ENCODE results near the gene PIK3CB.

The PIK3CB gene

GRCh38 chr3:138834596-138835396, at the start of gene PIK3CB:
Gene PIK3CB (minus strand): TSS chr3:138834928. CDS start chr3:138759343, 75,585 bp downstream.
- Mint-ChIP-seq H3K4me3 (peak within 1 kb of the TSS; percentile 96), H3K27me3 (no peaks in the 10 kb centered on the region), H3K4me1 (ENCODE audit: low read depth) (peaks cover 22% of the 10 kb centered on the region), H3K27ac (peak within 1 kb of the TSS; percentile 98), H3K36me3 (peaks cover 4% of the 10 kb centered on the region), H3K9me3 (ENCODE audit: low read depth) (no peaks in the 10 kb centered on the region)

GRCh38 chr3:138881233-138881632, 46.5 kb upstream of the PIK3CB start:
- peaks cover under 1% of the 10 kb centered on the region for H3K36me3 Mint-ChIP-seq
- no peak overlapping the region for H3K4me3 Mint-ChIP-seq
- H3K27me3 Mint-ChIP-seq: no peaks in the 10 kb centered on the region
- no peak overlapping the region for H3K27ac Mint-ChIP-seq
- peaks cover 3% of the 10 kb centered on the region for H3K9me3 Mint-ChIP-seq (ENCODE audit: low read depth)
- H3K4me1 Mint-ChIP-seq (ENCODE audit: low read depth): no peaks in the 10 kb centered on the region

- Mint-ChIP-seq H3K36me3 (peaks cover 6% of the 10 kb centered on the region), H3K27me3 (no peaks in the 10 kb centered on the region), H3K9me3 (ENCODE audit: low read depth) (peaks cover 8% of the 10 kb centered on the region)
These were observed 45.0 kb upstream of the PIK3CB start for GRCh38 chr3:138879541-138880380.

GRCh38 chr3:138877226-138877625, 42.5 kb upstream of the PIK3CB start:
- Mint-ChIP-seq H3K4me1 (ENCODE audit: low read depth) (peaks cover 3% of the 10 kb centered on the region), H3K4me3 (no peak overlapping the region), H3K27ac (no peak overlapping the region), H3K27me3 (no peaks in the 10 kb centered on the region), H3K9me3 (ENCODE audit: low read depth) (peaks cover 8% of the 10 kb centered on the region), H3K36me3 (peaks cover 6% of the 10 kb centered on the region)

More at GRCh38 chr3:138879541-138880380, 45.0 kb upstream of the PIK3CB start:
- Mint-ChIP-seq H3K4me3 (no peak overlapping the region), H3K4me1 (ENCODE audit: low read depth) (peaks cover 3% of the 10 kb centered on the region), H3K27ac (no peak overlapping the region)

- H3K27ac Mint-ChIP-seq: no peak overlapping the region
- peaks cover 8% of the 10 kb centered on the region for H3K9me3 Mint-ChIP-seq (ENCODE audit: low read depth)
- H3K4me3 Mint-ChIP-seq: no peak overlapping the region
- no peaks in the 10 kb centered on the region for H3K27me3 Mint-ChIP-seq
- H3K4me1 Mint-ChIP-seq (ENCODE audit: low read depth): peaks cover 3% of the 10 kb centered on the region
- peaks cover 6% of the 10 kb centered on the region for H3K36me3 Mint-ChIP-seq
These were observed 41.3 kb upstream of the PIK3CB start for GRCh38 chr3:138875754-138876664.

- Mint-ChIP-seq H3K9me3 (ENCODE audit: low read depth) (peaks cover 8% of the 10 kb centered on the region), H3K27ac (no peak overlapping the region), H3K4me1 (ENCODE audit: low read depth) (peaks cover 3% of the 10 kb centered on the region), H3K4me3 (no peak overlapping the region), H3K27me3 (no peaks in the 10 kb centered on the region), H3K36me3 (peaks cover 6% of the 10 kb centered on the region)
These were observed 40.5 kb upstream of the PIK3CB start for GRCh38 chr3:138875096-138875753.

- Mint-ChIP-seq H3K27me3 (no peaks in the 10 kb centered on the region), H3K36me3 (peaks cover 6% of the 10 kb centered on the region), H3K4me1 (ENCODE audit: low read depth) (peaks cover 3% of the 10 kb centered on the region), H3K27ac (no peak overlapping the region), H3K9me3 (ENCODE audit: low read depth) (peaks cover 8% of the 10 kb centered on the region), H3K4me3 (no peak overlapping the region)
These were observed 38.9 kb upstream of the PIK3CB start for GRCh38 chr3:138873471-138874278.

- Mint-ChIP-seq H3K27ac (no peak overlapping the region), H3K9me3 (ENCODE audit: low read depth) (peaks cover 8% of the 10 kb centered on the region), H3K4me3 (no peak overlapping the region), H3K36me3 (peaks cover 6% of the 10 kb centered on the region), H3K4me1 (ENCODE audit: low read depth) (peaks cover 3% of the 10 kb centered on the region), H3K27me3 (no peaks in the 10 kb centered on the region)
These were observed 37.9 kb upstream of the PIK3CB start for GRCh38 chr3:138872632-138873031.

- H3K27me3 Mint-ChIP-seq: no peaks in the 10 kb centered on the region
- H3K27ac Mint-ChIP-seq: no peak overlapping the region
- H3K9me3 Mint-ChIP-seq (ENCODE audit: low read depth): no peaks in the 10 kb centered on the region
- no peak overlapping the region for H3K4me3 Mint-ChIP-seq
- no peaks in the 10 kb centered on the region for H3K4me1 Mint-ChIP-seq (ENCODE audit: low read depth)
- no peaks in the 10 kb centered on the region for H3K36me3 Mint-ChIP-seq
These were observed 33.3 kb upstream of the PIK3CB start for GRCh38 chr3:138867996-138868395.

GRCh38 chr3:138863776-138864113, 29.0 kb upstream of the PIK3CB start:
- H3K4me3 Mint-ChIP-seq: no peak overlapping the region
- H3K9me3 Mint-ChIP-seq (ENCODE audit: low read depth): no peaks in the 10 kb centered on the region

GRCh38 chr3:138862924-138863775, 28.4 kb upstream of the PIK3CB start:
- no peak overlapping the region for H3K27ac Mint-ChIP-seq
- H3K9me3 Mint-ChIP-seq (ENCODE audit: low read depth): no peaks in the 10 kb centered on the region
- no peaks in the 10 kb centered on the region for H3K4me1 Mint-ChIP-seq (ENCODE audit: low read depth)

More at GRCh38 chr3:138863776-138864113, 29.0 kb upstream of the PIK3CB start:
- Mint-ChIP-seq H3K4me1 (ENCODE audit: low read depth) (no peaks in the 10 kb centered on the region), H3K27me3 (no peaks in the 10 kb centered on the region), H3K36me3 (no peaks in the 10 kb centered on the region), H3K27ac (no peak overlapping the region)

GRCh38 chr3:138862531-138862923, 27.8 kb upstream of the PIK3CB start:
- no peaks in the 10 kb centered on the region for H3K9me3 Mint-ChIP-seq (ENCODE audit: low read depth)

More at GRCh38 chr3:138862924-138863775, 28.4 kb upstream of the PIK3CB start:
- no peaks in the 10 kb centered on the region for H3K36me3 Mint-ChIP-seq
- no peaks in the 10 kb centered on the region for H3K27me3 Mint-ChIP-seq
- no peak overlapping the region for H3K4me3 Mint-ChIP-seq

GRCh38 chr3:138861798-138862197, 27.1 kb upstream of the PIK3CB start:
- H3K36me3 Mint-ChIP-seq: no peaks in the 10 kb centered on the region
- H3K9me3 Mint-ChIP-seq (ENCODE audit: low read depth): no peaks in the 10 kb centered on the region
- H3K27ac Mint-ChIP-seq: no peak overlapping the region
- no peak overlapping the region for H3K4me3 Mint-ChIP-seq
- no peaks in the 10 kb centered on the region for H3K27me3 Mint-ChIP-seq
- no peaks in the 10 kb centered on the region for H3K4me1 Mint-ChIP-seq (ENCODE audit: low read depth)

More at GRCh38 chr3:138862531-138862923, 27.8 kb upstream of the PIK3CB start:
- Mint-ChIP-seq H3K27ac (no peak overlapping the region), H3K36me3 (no peaks in the 10 kb centered on the region), H3K4me1 (ENCODE audit: low read depth) (no peaks in the 10 kb centered on the region), H3K4me3 (no peak overlapping the region), H3K27me3 (no peaks in the 10 kb centered on the region)
